GM21360 (cell line): ENCODE measurements around the gene C2CD2.

ENCODE experiments used
- ATAC-seq: cut with Tn5 transposase; IDR thresholded peaks from one replicate; pipeline ENCODE4 v1.9.1; 2021; ENCODE audit warnings: mild to moderate bottlenecking, moderate library complexity; ENCODE audit not compliant: unreplicated experiment

Gene C2CD2

GRCh38 chr21:41848958-41849580 is 104.7 kb downstream of the C2CD2 start:
- no peak for ATAC-seq

- no peak for ATAC-seq
Measured at GRCh38 chr21:41848533-41848932, 105.3 kb downstream of the C2CD2 start.

GRCh38 chr21:41847066-41847804 is 106.6 kb downstream of the C2CD2 start:
- no peak for ATAC-seq

- ATAC-seq = no peak
Measured at GRCh38 chr21:41846536-41846935, 107.3 kb downstream of the C2CD2 start.

GRCh38 chr21:41846033-41846317 is 107.8 kb downstream of the C2CD2 start:
- no peak for ATAC-seq

GRCh38 chr21:41845310-41846032 is 108.3 kb downstream of the C2CD2 start:
- no peak for ATAC-seq

GRCh38 chr21:41843584-41843983 is 110.2 kb downstream of the C2CD2 start:
- no peak for ATAC-seq

- ATAC-seq = no peak
Measured at GRCh38 chr21:41840880-41841279, 112.9 kb downstream of the C2CD2 start.

- no peak for ATAC-seq
Measured at GRCh38 chr21:41839387-41840000, 114.3 kb downstream of the C2CD2 start.

- no peak for ATAC-seq
Measured at GRCh38 chr21:41837756-41838297, 116.0 kb downstream of the C2CD2 start.

GRCh38 chr21:41836166-41837015 is 117.4 kb downstream of the C2CD2 start:
- no peak for ATAC-seq

GRCh38 chr21:41835711-41836154 is 118.1 kb downstream of the C2CD2 start:
- ATAC-seq = no peak
